Upper lobe of right lung (tissue), 1 donor: Measurements from ENCODE around the gene TCHP. TPM values are rescaled to one million over a fixed set of nuclear protein-coding genes. Genes with fewer than 3 reads are reported as not detected.
"Not testable (repeated sequence)": the region's sequence is repeated elsewhere in the genome, so short reads cannot be mapped to it uniquely, and the experiment has no call there.

ENCODE experiments used
- ATAC-seq: fragments of 200-7000 bp; cut with Tn5 transposase; one replicate; pipeline ENCODE4 v1.9.1; 2020; ENCODE audit warnings: mild to moderate bottlenecking, moderate library complexity
- DNase-seq: peaks from one replicate; pipeline ENCODE4 v3.0.0-alpha.2; 2020
- H3K27ac ChIP-seq: fragments of 200-600 bp; one replicate; pipeline ENCODE4 v1.8.0; 2022
- H3K27me3 ChIP-seq: fragments of 200-600 bp; one replicate; pipeline ENCODE4 v1.8.0; 2022; ENCODE audit warnings: mild to moderate bottlenecking
- H3K36me3 ChIP-seq: fragments of 200-600 bp; one replicate; pipeline ENCODE4 v1.8.0; 2022
- H3K4me1 ChIP-seq: fragments of 200-600 bp; one replicate; pipeline ENCODE4 v1.8.0; 2022
- H3K4me3 ChIP-seq: fragments of 200-600 bp; one replicate; pipeline ENCODE4 v1.8.0; 2022; ENCODE audit warnings: mild to moderate bottlenecking
- H3K9me3 ChIP-seq: fragments of 200-600 bp; one replicate; pipeline ENCODE4 v1.8.0; 2022
- CTCF ChIP-seq: fragments of 200-600 bp; IDR thresholded peaks from one replicate; pipeline ENCODE4 v1.8.0; 2022; ENCODE audit warnings: antibody characterized with exemption
- intact Hi-C: fragments of 100-400 bp; cut with DNase I; formaldehyde crosslinking; loops from one replicate; pipeline ENCODE4 v1.11.0; 2022
- total RNA-seq: library from RNA; stranded (reverse); fragmentation: NEBNext Ultra II Directional; extraction: Animal tissue kit (Norgen Biotek cat#: 25700); gene quantifications from one replicate; pipeline ENCODE4 v1.2.1, GENCODE V29; 2021
- donor health status: DM: no; HTN: yes; CAD: no; lungs with severe emphysema.

TCHP gene
- total RNA-seq, 1 donor from 2014 or later = 16.5 TPM

- DNase-seq = no peak
- Histone ChIP-seq H3K36me3 (peaks cover 35% of the 10 kb centered on the region), H3K4me3 (no peak overlapping the region), H3K4me1 (peaks cover 18% of the 10 kb centered on the region), H3K27ac (no peak overlapping the region), H3K27me3 (no peaks in the 10 kb centered on the region), H3K9me3 (no peaks in the 10 kb centered on the region)
- ATAC-seq = no peak
- intact Hi-C loops = no loop called here
- TF ChIP-seq CTCF = no peak
Measured at GRCh38 chr12:109861689-109862314, 38.3 kb upstream of the TCHP start.

- H3K27ac ChIP-seq, intact Hi-C loops: not testable (repeated sequence)
- H3K4me1 ChIP-seq = peaks cover 18% of the 10 kb centered on the region
Measured at GRCh38 chr12:109862491-109862890, 37.6 kb upstream of the TCHP start.

GRCh38 chr12:109863847-109864712 lies 36.0 kb upstream of the TCHP start:
- intact Hi-C loops = no loop called here
- H3K36me3 ChIP-seq = peaks cover 17% of the 10 kb centered on the region
- ATAC-seq = peak; percentile 93
- H3K27ac ChIP-seq = peak overlapping the region; percentile 78
- no peaks in the 10 kb centered on the region for H3K27me3 ChIP-seq
- H3K4me3 ChIP-seq = no peak overlapping the region
- peaks cover 27% of the 10 kb centered on the region for H3K4me1 ChIP-seq
- TF ChIP-seq CTCF = no peak
- H3K9me3 ChIP-seq = no peaks in the 10 kb centered on the region
- DNase-seq = no peak

More at GRCh38 chr12:109862491-109862890, 37.6 kb upstream of the TCHP start:
- H3K4me3 ChIP-seq, H3K27me3 ChIP-seq, ATAC-seq, H3K9me3 ChIP-seq, DNase-seq: not testable (repeated sequence)
- H3K36me3 ChIP-seq = peaks cover 29% of the 10 kb centered on the region

- no peak for DNase-seq
- Histone ChIP-seq H3K27ac (peak overlapping the region; percentile 78), H3K27me3 (no peaks in the 10 kb centered on the region), H3K4me3 (no peak overlapping the region), H3K9me3 (no peaks in the 10 kb centered on the region), H3K4me1 (peaks cover 27% of the 10 kb centered on the region), H3K36me3 (peaks cover 17% of the 10 kb centered on the region)
- intact Hi-C loops = no loop called here
- TF ChIP-seq CTCF = no peak
- ATAC-seq = peak; percentile 75
Measured at GRCh38 chr12:109864916-109865315, 35.2 kb upstream of the TCHP start.

GRCh38 chr12:109868182-109869051 lies 31.7 kb upstream of the TCHP start:
- no peak overlapping the region for H3K27ac ChIP-seq
- no peak overlapping the region for H3K4me3 ChIP-seq
- no peaks in the 10 kb centered on the region for H3K27me3 ChIP-seq
- peaks cover 5% of the 10 kb centered on the region for H3K36me3 ChIP-seq
- ATAC-seq (no peak), DNase-seq (no peak)
- no peak for TF ChIP-seq CTCF
- intact Hi-C loops = no loop called here
- no peaks in the 10 kb centered on the region for H3K9me3 ChIP-seq
- peaks cover 29% of the 10 kb centered on the region for H3K4me1 ChIP-seq
